Heart left ventricle (tissue), 13 donors: Measurements from ENCODE around the gene TRAPPC14.
"Not testable (repeated sequence)": the region's sequence is repeated elsewhere in the genome, so short reads cannot be mapped to it uniquely, and the experiment has no call there.

Experiments used
- CTCF ChIP-seq, 12 donors: fragments of 200-600 bp; sonication (generic) in 4 of 12; IDR thresholded peaks; one replicate each; pipeline versions ENCODE4 v1.5.0 to v1.8.0; 2018 to 2022; ENCODE audit warnings: antibody characterized with exemption in 12 of 12, mild to moderate bottlenecking in 5 of 12
- POLR2A ChIP-seq, 2 donors: fragments of 450-650 bp; IDR thresholded peaks; one replicate each; pipeline ENCODE4 v1.6.1; 2017; ENCODE audit warnings: antibody characterized with exemption in 2 of 2, mild to moderate bottlenecking in 2 of 2, moderate library complexity in 2 of 2
- donor health status: ischemic (EF 13 %, LVEDD 7.1; RV severe dilation, severe dysfunction).
- donor health status: DM: no; HTN: yes; CAD: no.
- donor health status: DM: no; HTN: no; CAD: no.
- donor health status: ischemic (EF 25% LVEDD 6.9; RV normal size, moderate dysfunction).
- donor health status: ischemic (EF 25% LVEDD 5.7; RV mildly dilated, moderate dysfunction).
- donor health status: ischemic (EF 35%, LVEDD 5.7; RV mildly dilated, moderate dysfunction).
- donor health status: nonischemic (EF 11% LVEDD 7.7; RV severe dilation, severe dysfunction).
- donor health status: DM: yes; HTN: yes; CAD: no.
- donor health status: PGD.
- donor health status: ischemic (EF 29% LVEDD 5.4; RV normal size, mild dysfunction).
- donor health status: nonischemic (EF 23%, LVEDD 6.1; RV moderate dilation, normal function).

DNA sequence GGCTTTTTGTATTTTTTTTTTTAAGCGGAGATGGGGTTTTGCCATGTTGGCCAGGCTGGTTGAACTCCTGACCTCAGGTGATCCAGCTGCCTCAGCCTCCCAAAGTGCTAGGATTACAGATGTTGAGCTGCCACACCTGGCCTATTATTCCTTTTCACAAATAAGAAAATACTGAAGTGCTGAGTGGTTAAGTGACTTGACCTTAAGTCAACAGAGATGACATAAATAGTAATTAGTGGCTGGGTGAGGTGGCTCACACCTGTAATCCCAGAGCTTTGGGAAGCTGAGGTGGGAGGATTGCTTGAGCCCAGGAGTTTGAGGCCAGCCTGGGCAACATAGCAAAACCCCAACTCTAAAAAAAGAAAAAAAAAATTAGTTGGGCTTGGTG, 28.3 kb downstream of the TRAPPC14 start:
- not testable (repeated sequence) for TF ChIP-seq CTCF, POLR2A (IDR thresholded peaks at IDR 0.05)
